ENCODE data around the gene CYP27A1.

The CYP27A1 gene

GRCh38 chr2:218853766-218854165 is 71.8 kb downstream of the CYP27A1 start:
- Histone ChIP-seq H3K79me2 (ENCODE audit: insufficient read depth, low read length) (no peaks in the 10 kb centered on the region), H3K27ac (ENCODE audit: low read depth, low read length) (no peak overlapping the region), H3K9me2 (replicated peaks; ENCODE audit: insufficient read depth, low read length) (no peaks in the 10 kb centered on the region), H3K4me2 (ENCODE audit: low read depth, low read length, poor library complexity, severe bottlenecking) (no peak overlapping the region), H3K9me3 (ENCODE audit: insufficient read depth, low read length) (no peaks in the 10 kb centered on the region), H3K27me3 (ENCODE audit: low read length) (no peaks in the 10 kb centered on the region), H2AFZ (ENCODE audit: low read depth, low read length, severe bottlenecking) (no peak overlapping the region), H3F3A (ENCODE audit: insufficient read depth) (no peaks in the 10 kb centered on the region), H4K20me1 (ENCODE audit: low read depth, low read length) (no peaks in the 10 kb centered on the region), H3K9ac (ENCODE audit: low read length) (no peak overlapping the region), H3K36me3 (ENCODE audit: low read length) (no peaks in the 10 kb centered on the region), H3K4me3 (ENCODE audit: insufficient read depth, low read length, poor library complexity, severe bottlenecking) (no peak overlapping the region)
- no peak for TF ChIP-seq EZH2phosphoT487 (conservative IDR thresholded peaks at IDR 0.05; ENCODE audit: low read length)
- no peak for TF ChIP-seq CTCF (IDR thresholded peaks at IDR 0.05; ENCODE audit: insufficient read depth, low read length, poor library complexity, severe bottlenecking)

- Histone ChIP-seq H3K9ac (ENCODE audit: low read length) (no peak overlapping the region), H3K27me3 (ENCODE audit: low read length) (no peaks in the 10 kb centered on the region), H3K4me3 (ENCODE audit: insufficient read depth, low read length, poor library complexity, severe bottlenecking) (no peak overlapping the region), H3K9me3 (ENCODE audit: insufficient read depth, low read length) (no peaks in the 10 kb centered on the region), H3K27ac (ENCODE audit: low read depth, low read length) (no peak overlapping the region), H2AFZ (ENCODE audit: low read depth, low read length, severe bottlenecking) (no peak overlapping the region), H3K9me2 (replicated peaks; ENCODE audit: insufficient read depth, low read length) (no peaks in the 10 kb centered on the region), H3F3A (ENCODE audit: insufficient read depth) (no peaks in the 10 kb centered on the region), H3K36me3 (ENCODE audit: low read length) (no peaks in the 10 kb centered on the region), H4K20me1 (ENCODE audit: low read depth, low read length) (no peaks in the 10 kb centered on the region), H3K4me2 (ENCODE audit: low read depth, low read length, poor library complexity, severe bottlenecking) (no peak overlapping the region), H3K79me2 (ENCODE audit: insufficient read depth, low read length) (no peaks in the 10 kb centered on the region)
- TF ChIP-seq EZH2phosphoT487 (conservative IDR thresholded peaks at IDR 0.05; ENCODE audit: low read length): no peak
- no peak for TF ChIP-seq CTCF (IDR thresholded peaks at IDR 0.05; ENCODE audit: insufficient read depth, low read length, poor library complexity, severe bottlenecking)
Measured at GRCh38 chr2:218854860-218855259, 72.9 kb downstream of the CYP27A1 start.

GRCh38 chr2:218855305-218856166 is 73.6 kb downstream of the CYP27A1 start:
- no peaks in the 10 kb centered on the region for H3K9me3 ChIP-seq (ENCODE audit: insufficient read depth, low read length)
- no peak for TF ChIP-seq CTCF (IDR thresholded peaks at IDR 0.05; ENCODE audit: insufficient read depth, low read length, poor library complexity, severe bottlenecking)
- TF ChIP-seq EZH2phosphoT487 (conservative IDR thresholded peaks at IDR 0.05; ENCODE audit: low read length): no peak
- H3K27me3 ChIP-seq (ENCODE audit: low read length): no peaks in the 10 kb centered on the region
- no peak overlapping the region for H3K4me3 ChIP-seq (ENCODE audit: insufficient read depth, low read length, poor library complexity, severe bottlenecking)
- H3K36me3 ChIP-seq (ENCODE audit: low read length): no peaks in the 10 kb centered on the region
- H2AFZ ChIP-seq (ENCODE audit: low read depth, low read length, severe bottlenecking): no peak overlapping the region
- no peaks in the 10 kb centered on the region for H3K9me2 ChIP-seq (replicated peaks; ENCODE audit: insufficient read depth, low read length)
- no peaks in the 10 kb centered on the region for H4K20me1 ChIP-seq (ENCODE audit: low read depth, low read length)
- no peaks in the 10 kb centered on the region for H3K79me2 ChIP-seq (ENCODE audit: insufficient read depth, low read length)
- no peak overlapping the region for H3K27ac ChIP-seq (ENCODE audit: low read depth, low read length)
- H3K4me2 ChIP-seq (ENCODE audit: low read depth, low read length, poor library complexity, severe bottlenecking): no peak overlapping the region
- no peak overlapping the region for H3K9ac ChIP-seq (ENCODE audit: low read length)
- no peaks in the 10 kb centered on the region for H3F3A ChIP-seq (ENCODE audit: insufficient read depth)
